HG02642 (cell line): ENCODE measurements around the gene WNT11.

ENCODE experiments used
- ATAC-seq: cut with Tn5 transposase; IDR thresholded peaks from one replicate; pipeline ENCODE4 v1.9.1; 2021; ENCODE audit warnings: mild to moderate bottlenecking; ENCODE audit not compliant: unreplicated experiment, poor library complexity

The WNT11 gene

DNA sequence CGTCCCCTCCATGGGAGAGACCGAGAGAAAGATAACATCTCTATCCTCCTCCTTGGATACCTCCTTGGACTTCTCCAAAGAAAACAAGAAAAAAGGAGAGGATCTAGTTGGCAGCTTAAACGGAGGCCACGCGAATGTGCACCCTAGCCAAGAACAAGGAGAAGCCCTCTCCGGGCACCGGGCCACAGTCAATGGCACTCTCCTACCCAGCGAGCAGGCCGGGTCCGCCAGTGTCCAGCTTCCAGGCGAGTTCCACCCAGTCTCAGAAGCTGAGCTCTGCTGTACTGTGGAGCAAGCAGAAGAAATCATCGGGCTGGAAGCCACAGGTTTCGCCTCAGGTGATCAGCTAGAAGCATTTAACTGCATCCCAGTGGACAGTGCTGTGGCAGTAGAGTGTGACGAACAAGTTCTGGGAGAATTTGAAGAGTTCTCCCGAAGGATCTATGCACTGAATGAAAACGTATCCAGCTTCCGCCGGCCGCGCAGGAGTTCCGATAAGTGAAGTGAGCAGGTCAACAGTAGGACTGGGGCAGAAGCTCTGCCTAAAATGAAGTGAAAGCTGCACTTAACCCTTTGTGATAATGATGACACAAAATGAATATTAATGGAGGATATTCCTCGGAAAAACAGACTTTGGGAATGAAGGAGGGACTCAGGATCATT, 65.3 kb downstream of the WNT11 start:
- ATAC-seq, result no peak

DNA sequence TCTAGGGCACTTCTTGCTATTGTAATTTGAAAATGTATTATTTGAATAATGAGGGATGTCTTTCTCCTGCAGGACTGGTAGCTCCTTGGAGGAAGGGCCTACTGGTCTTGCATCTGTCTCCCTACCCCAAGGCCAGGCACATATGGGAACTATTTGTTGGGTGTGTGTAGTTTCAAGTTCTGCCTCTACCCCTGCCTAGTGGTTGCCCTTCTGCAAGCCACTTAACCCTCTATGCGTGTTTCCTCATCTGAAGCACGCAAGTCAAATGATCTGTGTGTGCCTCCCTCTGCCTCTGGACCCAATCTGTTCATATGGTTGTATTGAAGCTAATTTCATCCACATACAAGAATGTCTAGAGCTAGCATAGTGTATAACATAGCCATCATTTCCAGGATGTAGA, 67.0 kb downstream of the WNT11 start:
- no peak for ATAC-seq
